Motor neuron (in vitro differentiated cells): Measurements from ENCODE around the gene PCDH9. TPM values are rescaled to one million over a fixed set of nuclear protein-coding genes. Genes with fewer than 3 reads are reported as not detected.
"Not testable (repeated sequence)": the region's sequence is repeated elsewhere in the genome, so short reads cannot be mapped to it uniquely, and the experiment has no call there.

Source experiments
- ATAC-seq, 8 experiments: fragments of 200-7000 bp; cut with Tn5 transposase; replicated peaks in 6 of 8; 2 replicates each; pipeline ENCODE4 v1.8.0; 2021; ENCODE audit warnings: mild to moderate bottlenecking in 8 of 8, moderate library complexity in 8 of 8
- H3K27ac ChIP-seq, 2 donors: fragments of 250-450 bp; sonication (Bioruptor Pico); 2 replicates each; pipeline ENCODE4 v1.9.0; 2021; ENCODE audit warnings: antibody characterized with exemption in 2 of 2, mild to moderate bottlenecking in 2 of 2, moderate library complexity in 1 of 2
- H3K4me1 ChIP-seq, 2 donors: fragments of 250-450 bp; sonication (Bioruptor Pico); replicated peaks in 1 of 2; 2 replicates each; pipeline ENCODE4 v1.6.1; 2021; ENCODE audit warnings: antibody characterized with exemption in 2 of 2, mild to moderate bottlenecking in 2 of 2, moderate library complexity in 1 of 2
- H3K4me3 ChIP-seq, 5 donors: fragments of 250-450 bp; sonication (Bioruptor Pico); 2 replicates each; pipeline ENCODE4 v1.9.0; 2021; ENCODE audit warnings: antibody characterized with exemption in 5 of 5, mild to moderate bottlenecking in 5 of 5, moderate library complexity in 4 of 5
- WGBS, 10 experiments: fragments of 450-650 bp; shearing (Covaris generic); methylation state at CpG; one replicate each; pipeline ENCODE4 v1.0.0; 2022; 5-methylcytosine and 5-hydroxymethylcytosine counted together
- in situ Hi-C, 9 experiments: fragments of 400-800 bp; cut with MboI; loops; one replicate each; pipeline ENCODE4 v1.15.0; 2021; ENCODE audit warnings: low sequenced_read_pairs in 9 of 9, low pct_unique_long_range_greater_than_20kb in 2 of 9; ENCODE audit not compliant: unreplicated experiment in 9 of 9
- total RNA-seq, 8 experiments: library from RNA; unstranded; fragments of 300-600 nt; gene quantifications; 2 replicates each; pipeline versions ENCODE4 v1.2.3 to v1.2.4, GENCODE V29; 2022

Gene PCDH9
- total RNA-seq, 8 experiments from 2014 or later: 0.51 to 201 (median 64.7) TPM

DNA sequence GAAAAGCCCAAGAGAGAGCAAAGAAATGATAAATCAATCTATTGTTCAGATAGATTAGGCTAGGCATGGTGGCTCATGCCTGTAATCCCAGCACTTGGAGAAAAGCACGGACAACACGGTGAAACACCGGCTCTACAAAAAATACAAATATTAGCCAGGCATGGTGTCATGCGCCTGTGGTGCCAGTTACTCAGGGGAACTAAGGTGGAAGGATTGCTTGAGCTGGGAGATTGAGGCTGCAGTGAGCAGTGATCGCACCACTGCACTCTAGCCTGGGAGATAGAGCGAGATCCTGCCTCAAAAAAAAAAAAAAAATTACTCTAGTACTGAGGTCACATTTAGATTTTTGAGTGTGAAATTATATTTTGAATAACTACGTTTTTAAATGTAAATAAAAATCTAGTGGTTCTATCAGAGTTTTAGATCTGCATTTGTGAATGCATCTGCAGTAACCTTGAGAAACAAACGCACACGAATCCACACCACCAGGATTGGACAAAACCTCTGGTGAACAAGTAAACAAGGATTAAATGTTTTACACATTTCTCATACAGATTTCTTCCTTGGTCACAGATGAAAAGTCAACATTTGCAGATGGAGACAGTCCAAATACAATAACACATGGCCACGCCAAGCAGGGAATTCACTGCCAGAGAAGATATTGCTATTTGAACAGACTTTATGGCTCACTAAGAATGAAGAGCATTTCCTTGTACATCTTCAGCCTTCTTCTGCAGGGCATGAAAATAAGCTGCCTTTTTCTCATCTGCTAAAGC is 917.6 kb downstream of the PCDH9 start:
- ATAC-seq: peak in 4 of 8 experiments; percentile 18 to 84 (median 52)
- 32 to 92% (median 73%) methylated on average over 2 to 10 of the region's 10 CpGs for WGBS, 10 experiments
- H3K4me1 ChIP-seq: no peaks in the 10 kb centered on the region
- in situ Hi-C loops: no loop called here
- no peak overlapping the region for H3K4me3 ChIP-seq
- H3K27ac ChIP-seq: no peak overlapping the region

- in situ Hi-C loops: no loop called here
- 5 to 95% (median 78%) methylated on average over 3 to 5 of the region's 5 CpGs for WGBS, 10 experiments
- Histone ChIP-seq H3K27ac (no peak overlapping the region), H3K4me3 (no peak overlapping the region), H3K4me1 (no peaks in the 10 kb centered on the region)
- ATAC-seq: no peak
Measured at GRCh38 chr13:66305961-66306617, 924.0 kb downstream of the PCDH9 start.

GRCh38 chr13:66301482-66301881 is 928.7 kb downstream of the PCDH9 start:
- no peak overlapping the region for H3K27ac ChIP-seq
- in situ Hi-C loops: no loop called here
- ATAC-seq: no peak

GRCh38 chr13:66301006-66301405 is 929.1 kb downstream of the PCDH9 start:
- in situ Hi-C loops: no loop called here

More at GRCh38 chr13:66301482-66301881, 928.7 kb downstream of the PCDH9 start:
- no peaks in the 10 kb centered on the region for H3K4me1 ChIP-seq
- H3K4me3 ChIP-seq: no peak overlapping the region

GRCh38 chr13:66296875-66297274 is 933.3 kb downstream of the PCDH9 start:
- in situ Hi-C loops: no loop called here
- Histone ChIP-seq H3K27ac (no peak overlapping the region), H3K4me3 (no peak overlapping the region), H3K4me1 (no peaks in the 10 kb centered on the region)
- no peak for ATAC-seq
- WGBS, 10 experiments: 0 to 100% (median 76%) methylated on average over 1 of the region's 1 CpG

More at GRCh38 chr13:66301006-66301405, 929.1 kb downstream of the PCDH9 start:
- Histone ChIP-seq H3K4me1 (no peaks in the 10 kb centered on the region), H3K4me3 (no peak overlapping the region), H3K27ac (no peak overlapping the region)
- WGBS, 10 experiments: 17 to 86% (median 35%) methylated on average over 1 of the region's 1 CpG; no CpG with 5 or more reads in 4 of the 10 experiments
- ATAC-seq: peak in 5 of 8 experiments; percentile 14 to 67 (median 50)

- no peak for ATAC-seq
- Histone ChIP-seq H3K4me3 (no peak overlapping the region), H3K4me1 (no peaks in the 10 kb centered on the region), H3K27ac (no peak overlapping the region)
- in situ Hi-C loops: no loop called here
Measured at GRCh38 chr13:66296328-66296727, 933.8 kb downstream of the PCDH9 start.

DNA sequence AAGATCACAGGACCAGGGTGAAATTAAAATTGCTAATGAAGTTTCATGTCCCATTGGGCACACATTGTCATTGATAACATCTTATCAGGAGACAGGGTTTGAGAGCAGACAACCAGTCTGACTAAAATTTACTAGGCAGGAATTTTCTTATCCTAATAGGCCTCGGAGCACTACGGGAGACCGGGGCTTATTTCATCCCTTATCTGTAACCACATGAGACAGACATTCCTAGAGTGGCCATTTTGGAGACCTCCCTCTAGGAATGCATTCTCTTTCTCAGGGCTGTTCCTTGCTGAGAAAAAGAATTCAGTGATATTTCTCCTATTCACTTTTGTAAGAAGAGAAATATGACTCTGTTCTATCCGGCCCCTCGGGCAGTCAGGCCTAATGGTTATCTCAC is 943.3 kb downstream of the PCDH9 start:
- in situ Hi-C loops, H3K4me3 ChIP-seq, ATAC-seq, H3K27ac ChIP-seq, H3K4me1 ChIP-seq: not testable (repeated sequence)
- 0 to 100% (median 89%) methylated on average over 1 to 5 of the region's 5 CpGs for WGBS, 10 experiments

- no peak overlapping the region for H3K27ac ChIP-seq
- no peaks in the 10 kb centered on the region for H3K4me1 ChIP-seq
- ATAC-seq: no peak
- in situ Hi-C loops: no loop called here
- 0 to 100% (median 91%) methylated on average over 1 of the region's 1 CpG for WGBS, 10 experiments
- no peak overlapping the region for H3K4me3 ChIP-seq
Measured at GRCh38 chr13:66275416-66275815, 954.7 kb downstream of the PCDH9 start.

DNA sequence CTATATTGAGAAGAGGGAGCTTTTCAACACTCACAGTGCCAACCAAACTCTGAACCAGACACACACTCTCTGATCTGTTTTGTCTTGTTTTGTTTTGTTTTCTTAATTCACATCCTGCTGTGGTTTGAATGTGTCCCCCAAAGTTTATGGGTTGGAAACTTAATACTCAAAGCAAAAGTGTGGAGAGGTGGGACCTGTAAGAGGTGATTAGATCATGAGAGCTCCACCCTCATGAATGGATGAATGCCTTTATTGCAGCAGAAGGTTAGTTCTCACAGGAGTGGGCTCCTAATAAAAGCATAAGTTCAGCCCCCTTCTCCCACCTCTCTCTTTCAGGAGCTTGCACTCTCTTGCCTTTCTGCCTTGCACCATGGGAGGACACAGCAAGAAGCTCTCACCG is 957.1 kb downstream of the PCDH9 start:
- no peaks in the 10 kb centered on the region for H3K4me1 ChIP-seq
- in situ Hi-C loops: no loop called here
- WGBS, 10 experiments: 33 to 100% (median 86%) methylated on average over 1 of the region's 1 CpG; no CpG with 5 or more reads in 5 of the 10 experiments
- no peak for ATAC-seq
- no peak overlapping the region for H3K27ac ChIP-seq
- H3K4me3 ChIP-seq: no peak overlapping the region

- peaks cover 7 to 13% of the 10 kb centered on the region in 2 donors for H3K4me1 ChIP-seq
- in situ Hi-C loops: no loop called here
- WGBS, 10 experiments: 67 to 96% (median 91%) methylated on average over 1 to 4 of the region's 5 CpGs; no CpG with 5 or more reads in 2 of the 10 experiments
- ATAC-seq: no peak
- H3K27ac ChIP-seq: no peak overlapping the region
- no peak overlapping the region for H3K4me3 ChIP-seq
Measured at GRCh38 chr13:66266761-66267160, 963.4 kb downstream of the PCDH9 start.

DNA sequence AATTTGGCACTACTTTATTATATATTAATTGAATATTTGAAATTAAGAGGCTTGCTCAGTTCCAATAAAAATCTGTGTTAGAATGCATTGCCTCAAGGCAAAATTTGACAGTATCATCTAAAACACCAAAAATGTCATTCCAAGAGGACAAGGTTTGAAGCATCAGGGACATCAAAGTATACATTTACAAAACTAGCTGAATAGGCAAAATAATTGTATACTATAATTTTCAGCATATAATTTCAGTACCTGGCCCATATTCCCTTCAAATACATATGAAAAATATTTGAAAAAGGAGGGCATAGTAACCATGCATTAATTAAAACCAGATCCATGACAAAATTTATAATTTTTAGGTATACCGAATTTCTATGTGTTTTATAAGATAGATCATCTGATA is 963.8 kb downstream of the PCDH9 start:
- 0 to 100% (median 100%) methylated on average over 1 of the region's 1 CpG; no CpG with 5 or more reads in 1 of the 10 experiments for WGBS, 10 experiments
- Histone ChIP-seq H3K4me3 (no peak overlapping the region), H3K27ac (no peak overlapping the region), H3K4me1 (peaks cover 7 to 13% of the 10 kb centered on the region in 2 donors)
- in situ Hi-C loops: no loop called here
- ATAC-seq: no peak

DNA sequence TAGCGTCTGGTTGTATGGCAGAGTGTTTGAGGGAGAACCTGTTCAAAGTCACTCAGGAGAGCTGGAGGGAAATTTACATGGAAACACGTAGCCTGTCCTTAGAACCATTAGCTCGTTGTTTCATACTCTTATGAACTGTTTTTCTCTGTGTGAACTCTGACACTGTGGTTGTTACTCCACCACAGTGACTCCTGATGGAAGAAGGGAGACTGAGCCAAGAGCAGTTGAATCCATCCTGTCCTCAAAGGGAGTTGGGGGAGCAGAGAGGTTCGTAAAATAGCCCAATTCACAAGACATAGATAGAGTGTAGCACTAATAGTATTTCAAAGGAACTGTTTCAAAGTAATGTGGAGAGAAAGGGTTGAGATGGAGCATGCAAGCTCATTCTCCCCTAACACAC is 964.8 kb downstream of the PCDH9 start:
- H3K4me1 ChIP-seq: peaks cover 7 to 13% of the 10 kb centered on the region in 2 donors
- in situ Hi-C loops: no loop called here
- ATAC-seq: peak in 4 of 8 experiments; percentile 53 to 73 (median 68)
- WGBS, 10 experiments: 8 to 65% (median 33%) methylated on average over 1 to 4 of the region's 4 CpGs; no CpG with 5 or more reads in 3 of the 10 experiments
- H3K4me3 ChIP-seq: no peak overlapping the region
- peak overlapping the region in 1 of 2 donors; percentile 70 for H3K27ac ChIP-seq

- ATAC-seq: peak in 5 of 8 experiments; percentile 56 to 97 (median 92)
- peaks cover 7 to 13% of the 10 kb centered on the region in 2 donors for H3K4me1 ChIP-seq
- 4 to 90% (median 8%) methylated on average over 2 to 5 of the region's 5 CpGs; no CpG with 5 or more reads in 6 of the 10 experiments for WGBS, 10 experiments
- H3K27ac ChIP-seq: peak overlapping the region in 1 of 2 donors; percentile 70
- H3K4me3 ChIP-seq: no peak overlapping the region
- in situ Hi-C loops: no loop called here
Measured at GRCh38 chr13:66264971-66265370, 965.2 kb downstream of the PCDH9 start.
